ENCODE results near the gene TIGD7. TPM values are rescaled to one million over a fixed set of nuclear protein-coding genes. Genes with fewer than 3 reads are reported as not detected.

TIGD7 gene
- total RNA-seq, 1 experiment from 2014 or later, result 4.2 TPM

GRCh38 chr16:3259836-3260235 lies 45.4 kb downstream of the TIGD7 start:
- no peak overlapping the region for H2BK15ac ChIP-seq (ENCODE audit: low read depth, low read length)
- H3K27me3 ChIP-seq (ENCODE audit: insufficient read depth, low read length), result no peaks in the 10 kb centered on the region; the same call in 1 of the 2 replicates
- no peaks in the 10 kb centered on the region for H4K20me1 ChIP-seq (ENCODE audit: control insufficient read depth, insufficient read depth, insufficient read length)
- H3K14ac ChIP-seq (ENCODE audit: insufficient read depth, low read length), result no peak overlapping the region
- H2AK5ac ChIP-seq (ENCODE audit: insufficient read length, low read length), result no peak overlapping the region
- H2BK120ac ChIP-seq (ENCODE audit: low read depth, low read length, poor library complexity, severe bottlenecking), result no peak overlapping the region
- H2AFZ ChIP-seq (ENCODE audit: low read length), result no peak overlapping the region
- H3K79me1 ChIP-seq (ENCODE audit: insufficient read depth, low read depth, low read length, poor library complexity, severe bottlenecking), result no peaks in the 10 kb centered on the region
- no peak overlapping the region for H4K8ac ChIP-seq (replicated peaks; ENCODE audit: insufficient read length, low read depth, low read length)
- no peak overlapping the region for H3K4me3 Mint-ChIP-seq
- H3K9me3 ChIP-seq (ENCODE audit: control insufficient read depth, low read depth, low read length), result peaks cover 7% of the 10 kb centered on the region
- no peak overlapping the region for H3K4me2 ChIP-seq (ENCODE audit: insufficient read depth, insufficient read length, low read length)
- H3K27me3 Mint-ChIP-seq (ENCODE audit: low read depth), result peaks cover 49% of the 10 kb centered on the region
- no peak overlapping the region for H3K9ac ChIP-seq (ENCODE audit: extremely low read depth, insufficient read length, low read length)
- H2BK20ac ChIP-seq (ENCODE audit: low read depth, low read length, poor library complexity, severe bottlenecking), result no peak overlapping the region
- peaks cover 3% of the 10 kb centered on the region for H3K23me2 ChIP-seq (ENCODE audit: insufficient read length, low read depth, low read length, poor library complexity, severe bottlenecking)
- peaks cover 0 to 6% (median 0%) of the 10 kb centered on the region in 3 experiments; a peak in 1 of 7 replicates for H3K36me3 Mint-ChIP-seq (ENCODE audit: insufficient read depth in 1 of 3, low read depth in 3 of 3)
- H3K27ac ChIP-seq (ENCODE audit: insufficient read length, low read depth, low read length), result no peak overlapping the region
- H4K91ac ChIP-seq (ENCODE audit: insufficient read length, low read depth, low read length), result no peak overlapping the region
- H3K4me1 Mint-ChIP-seq, result peaks cover 3% of the 10 kb centered on the region in 2 experiments
- TF ChIP-seq, protein P1, sequence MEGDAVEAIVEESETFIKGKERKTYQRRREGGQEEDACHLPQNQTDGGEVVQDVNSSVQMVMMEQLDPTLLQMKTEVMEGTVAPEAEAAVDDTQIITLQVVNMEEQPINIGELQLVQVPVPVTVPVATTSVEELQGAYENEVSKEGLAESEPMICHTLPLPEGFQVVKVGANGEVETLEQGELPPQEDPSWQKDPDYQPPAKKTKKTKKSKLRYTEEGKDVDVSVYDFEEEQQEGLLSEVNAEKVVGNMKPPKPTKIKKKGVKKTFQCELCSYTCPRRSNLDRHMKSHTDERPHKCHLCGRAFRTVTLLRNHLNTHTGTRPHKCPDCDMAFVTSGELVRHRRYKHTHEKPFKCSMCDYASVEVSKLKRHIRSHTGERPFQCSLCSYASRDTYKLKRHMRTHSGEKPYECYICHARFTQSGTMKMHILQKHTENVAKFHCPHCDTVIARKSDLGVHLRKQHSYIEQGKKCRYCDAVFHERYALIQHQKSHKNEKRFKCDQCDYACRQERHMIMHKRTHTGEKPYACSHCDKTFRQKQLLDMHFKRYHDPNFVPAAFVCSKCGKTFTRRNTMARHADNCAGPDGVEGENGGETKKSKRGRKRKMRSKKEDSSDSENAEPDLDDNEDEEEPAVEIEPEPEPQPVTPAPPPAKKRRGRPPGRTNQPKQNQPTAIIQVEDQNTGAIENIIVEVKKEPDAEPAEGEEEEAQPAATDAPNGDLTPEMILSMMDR (conservative IDR thresholded peaks at IDR 0.05), result no peak
- H2BK12ac ChIP-seq (ENCODE audit: insufficient read length, low read depth, low read length), result no peak overlapping the region
- H3K4me1 ChIP-seq (ENCODE audit: insufficient read depth, low read length), result no peaks in the 10 kb centered on the region
- no peaks in the 10 kb centered on the region for H3K79me2 ChIP-seq (ENCODE audit: insufficient read depth, low read length)
- no peak for DNase-seq
- peaks cover 32 to 33% of the 10 kb centered on the region in 2 experiments for H3K9me3 Mint-ChIP-seq
- no peak overlapping the region for H3K18ac ChIP-seq (ENCODE audit: insufficient read length, low read depth, low read length)
- no peak overlapping the region for H2BK5ac ChIP-seq (ENCODE audit: insufficient read length, low read length)
- H3K27ac Mint-ChIP-seq, result no peak overlapping the region
- WGBS (ENCODE audit: extremely low coverage, insufficient read length, low lambda C conversion rate), result no CpG with 5 or more reads among the region's 8 CpGs
- H3K4ac ChIP-seq (ENCODE audit: low read depth, low read length), result no peak overlapping the region
- H3K56ac ChIP-seq (ENCODE audit: insufficient read length, low read depth, low read length), result no peak overlapping the region
- H3K23ac ChIP-seq (ENCODE audit: insufficient read length, low read depth, low read length), result no peak overlapping the region
- no peak overlapping the region for H3T11ph ChIP-seq (ENCODE audit: low read length)
- no peak overlapping the region for H4K5ac ChIP-seq (ENCODE audit: insufficient read length, low read depth, low read length)

All from H9 (cell line).